HUES6 (cell line): ENCODE measurements around the gene FLNC.

ENCODE experiments used
- H3K27ac ChIP-seq: 2 replicates; pipeline ENCODE4 v1.7.0; 2013; ENCODE audit warnings: low read depth, mild to moderate bottlenecking, low read length, inconsistent platforms
- H3K27me3 ChIP-seq: 2 replicates; pipeline ENCODE4 v1.6.1; 2013; ENCODE audit warnings: low read length; ENCODE audit not compliant: control insufficient read depth, insufficient read depth
- H3K36me3 ChIP-seq: 2 replicates; pipeline ENCODE4 v1.6.1; 2013; ENCODE audit warnings: low read length; ENCODE audit not compliant: control insufficient read depth, insufficient read depth
- H3K4me1 ChIP-seq: 2 replicates; pipeline ENCODE4 v1.6.1; 2013; ENCODE audit warnings: low read length; ENCODE audit not compliant: control insufficient read depth, insufficient read depth
- H3K4me3 ChIP-seq: 2 replicates; pipeline ENCODE4 v1.5.1; 2013; ENCODE audit warnings: low read depth, low read length
- H3K9ac ChIP-seq: one replicate; pipeline ENCODE4 v1.6.1; 2013; ENCODE audit warnings: mild to moderate bottlenecking, low read length
- H3K9me3 ChIP-seq: 2 replicates; pipeline ENCODE4 v1.6.1; 2013; ENCODE audit warnings: low read depth, low read length; ENCODE audit not compliant: control insufficient read depth, insufficient read depth

FLNC gene

DNA sequence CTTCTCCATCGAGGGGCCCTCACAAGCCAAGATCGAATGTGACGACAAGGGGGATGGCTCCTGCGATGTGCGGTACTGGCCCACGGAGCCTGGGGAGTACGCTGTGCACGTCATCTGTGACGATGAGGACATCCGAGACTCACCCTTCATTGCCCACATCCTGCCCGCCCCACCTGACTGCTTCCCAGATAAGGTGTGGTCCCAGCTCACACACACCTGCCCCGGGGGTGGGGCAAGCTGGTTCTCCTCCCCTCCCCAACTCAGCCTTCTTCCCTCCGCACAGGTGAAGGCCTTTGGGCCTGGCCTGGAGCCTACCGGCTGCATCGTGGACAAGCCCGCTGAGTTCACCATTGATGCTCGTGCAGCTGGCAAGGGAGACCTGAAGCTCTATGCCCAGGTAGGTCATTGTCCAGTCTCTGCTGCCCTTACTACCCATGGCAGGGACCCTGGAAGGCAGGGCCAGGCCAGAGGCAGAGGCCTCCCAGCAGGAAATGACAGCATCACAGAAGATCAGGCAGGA lies 11.0 kb downstream of the FLNC start:
- no peak overlapping the region for H3K27ac ChIP-seq
- H3K4me3 ChIP-seq = no peak overlapping the region
- no peak overlapping the region for H3K9ac ChIP-seq
- H3K27me3 ChIP-seq = no peaks in the 10 kb centered on the region
- H3K4me1 ChIP-seq = peaks cover 9% of the 10 kb centered on the region
- no peaks in the 10 kb centered on the region for H3K9me3 ChIP-seq
- peaks cover 90% of the 10 kb centered on the region; the same call in 1 of the 2 replicates for H3K36me3 ChIP-seq

DNA sequence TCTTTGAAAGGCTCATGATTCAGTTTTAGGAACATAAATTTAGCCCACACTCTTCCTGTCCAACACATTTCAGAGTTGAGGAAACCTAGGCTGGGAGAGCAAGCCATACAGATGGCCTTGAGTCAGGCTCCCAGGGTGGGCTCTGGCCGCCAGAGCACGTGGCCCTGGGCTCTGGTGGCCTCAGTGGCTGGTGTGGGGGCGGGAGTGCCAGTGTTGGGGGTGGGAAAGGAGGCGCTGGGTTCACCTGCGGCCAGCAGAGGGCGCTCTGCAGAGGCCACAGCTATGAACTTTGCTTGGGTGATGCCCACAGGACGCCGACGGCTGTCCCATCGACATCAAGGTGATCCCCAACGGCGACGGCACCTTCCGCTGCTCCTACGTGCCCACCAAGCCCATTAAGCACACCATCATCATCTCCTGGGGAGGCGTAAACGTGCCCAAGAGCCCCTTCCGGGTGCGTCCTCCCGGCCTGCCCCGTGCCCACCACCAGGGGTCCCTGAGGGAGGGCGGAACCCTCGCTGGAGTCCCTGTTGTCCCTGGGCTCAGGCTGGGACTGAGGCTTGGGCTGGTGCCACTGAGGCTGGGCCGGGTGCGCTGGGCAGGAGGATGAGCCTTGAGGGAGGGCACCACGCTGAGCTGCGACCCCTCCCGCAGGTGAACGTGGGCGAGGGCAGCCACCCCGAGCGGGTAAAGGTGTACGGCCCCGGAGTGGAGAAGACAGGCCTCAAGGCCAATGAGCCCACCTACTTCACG lies 11.9 kb downstream of the FLNC start:
- peaks cover 91% of the 10 kb centered on the region; the same call in 1 of the 2 replicates for H3K36me3 ChIP-seq
- peaks cover 9% of the 10 kb centered on the region for H3K4me1 ChIP-seq
- no peak overlapping the region for H3K9ac ChIP-seq
- no peak overlapping the region for H3K27ac ChIP-seq
- no peaks in the 10 kb centered on the region for H3K9me3 ChIP-seq
- no peaks in the 10 kb centered on the region for H3K27me3 ChIP-seq
- H3K4me3 ChIP-seq = no peak overlapping the region

DNA sequence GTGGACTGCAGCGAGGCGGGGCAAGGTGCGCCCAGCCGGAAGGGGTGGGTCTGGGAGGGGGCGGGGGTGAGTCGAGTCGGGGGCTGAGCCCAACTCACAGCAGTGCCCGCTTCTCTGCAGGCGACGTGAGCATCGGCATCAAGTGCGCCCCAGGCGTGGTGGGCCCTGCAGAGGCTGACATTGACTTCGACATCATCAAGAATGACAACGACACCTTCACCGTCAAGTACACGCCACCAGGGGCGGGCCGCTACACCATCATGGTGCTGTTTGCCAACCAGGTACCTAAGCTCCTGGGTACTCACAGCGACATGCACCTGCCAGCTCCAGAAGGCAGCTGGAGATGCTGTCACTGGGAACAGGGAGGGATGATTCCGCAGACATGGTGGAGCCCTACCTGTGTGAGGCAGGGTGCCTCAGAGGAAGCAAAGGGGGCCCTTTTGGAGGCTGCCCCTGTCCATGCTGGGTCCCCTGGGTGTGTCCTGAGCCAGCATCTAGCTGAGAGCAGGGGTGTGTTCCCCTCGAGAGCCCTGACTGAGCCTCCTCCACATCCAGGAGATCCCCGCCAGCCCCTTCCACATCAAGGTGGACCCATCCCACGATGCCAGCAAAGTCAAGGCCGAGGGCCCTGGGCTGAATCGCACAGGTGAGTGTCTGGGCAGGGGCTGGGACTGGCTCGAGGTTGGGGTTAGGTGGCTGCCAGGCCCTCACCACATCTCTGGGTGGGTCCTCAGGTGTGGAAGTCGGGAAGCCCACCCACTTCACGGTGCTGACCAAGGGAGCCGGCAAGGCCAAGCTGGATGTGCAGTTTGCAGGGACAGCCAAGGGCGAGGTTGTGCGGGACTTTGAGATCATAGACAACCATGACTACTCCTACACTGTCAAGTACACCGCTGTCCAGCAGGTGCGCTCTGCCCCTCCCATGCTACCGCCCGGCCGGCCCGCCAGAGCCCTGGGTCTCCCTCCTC lies 12.8 kb downstream of the FLNC start:
- Histone ChIP-seq H3K4me1 (peaks cover 9% of the 10 kb centered on the region), H3K9ac (no peak overlapping the region), H3K27ac (no peak overlapping the region), H3K9me3 (no peaks in the 10 kb centered on the region), H3K4me3 (no peak overlapping the region), H3K36me3 (peaks cover 86% of the 10 kb centered on the region; the same call in 1 of the 2 replicates), H3K27me3 (no peaks in the 10 kb centered on the region)

- Histone ChIP-seq H3K27me3 (no peaks in the 10 kb centered on the region), H3K9me3 (no peaks in the 10 kb centered on the region), H3K4me1 (peaks cover 9% of the 10 kb centered on the region), H3K9ac (no peak overlapping the region), H3K4me3 (no peak overlapping the region), H3K36me3 (peaks cover 84% of the 10 kb centered on the region), H3K27ac (no peak overlapping the region)
Observed at GRCh38 chr7:128843938-128844621, 13.9 kb downstream of the FLNC start.

DNA sequence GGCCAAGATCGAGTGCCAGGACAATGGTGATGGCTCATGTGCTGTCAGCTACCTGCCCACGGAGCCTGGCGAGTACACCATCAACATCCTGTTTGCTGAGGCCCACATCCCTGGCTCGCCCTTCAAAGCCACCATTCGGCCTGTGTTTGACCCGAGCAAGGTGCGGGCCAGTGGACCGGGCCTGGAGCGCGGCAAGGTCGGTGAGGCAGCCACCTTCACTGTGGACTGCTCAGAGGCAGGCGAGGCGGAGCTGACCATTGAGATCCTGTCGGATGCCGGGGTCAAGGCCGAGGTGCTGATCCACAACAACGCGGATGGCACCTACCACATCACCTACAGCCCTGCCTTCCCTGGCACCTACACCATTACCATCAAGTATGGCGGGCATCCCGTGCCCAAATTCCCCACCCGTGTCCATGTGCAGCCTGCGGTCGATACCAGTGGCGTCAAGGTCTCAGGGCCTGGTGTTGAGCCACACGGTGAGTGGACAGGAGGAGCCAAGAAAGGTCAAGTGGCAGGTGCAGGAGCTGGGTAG lies 14.6 kb downstream of the FLNC start:
- H3K9ac ChIP-seq = no peak overlapping the region
- H3K9me3 ChIP-seq = no peaks in the 10 kb centered on the region
- H3K4me3 ChIP-seq = no peak overlapping the region
- peaks cover 86% of the 10 kb centered on the region for H3K36me3 ChIP-seq
- H3K27me3 ChIP-seq = no peaks in the 10 kb centered on the region
- peaks cover 9% of the 10 kb centered on the region for H3K4me1 ChIP-seq
- H3K27ac ChIP-seq = no peak overlapping the region

DNA sequence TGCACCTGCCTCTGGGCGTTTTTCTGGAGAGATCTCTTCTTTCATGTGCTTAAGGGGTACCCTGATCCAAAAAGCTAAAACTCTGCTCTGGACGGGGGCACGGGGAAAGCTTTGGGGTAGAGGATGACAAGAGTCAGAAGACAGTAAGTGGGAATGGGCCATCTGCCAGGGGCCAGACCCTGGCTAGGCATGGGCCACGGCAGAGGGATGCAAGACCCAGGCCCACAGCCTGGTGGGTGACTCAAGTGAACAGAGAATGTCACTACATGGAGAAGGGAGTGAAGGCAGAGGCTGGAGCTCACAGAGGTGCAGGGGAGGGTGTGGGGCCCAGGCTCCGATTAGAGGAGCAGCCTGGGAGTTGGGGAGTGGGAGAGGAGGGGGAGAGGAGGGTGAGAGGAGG lies 15.3 kb downstream of the FLNC start:
- Histone ChIP-seq H3K9me3 (no peaks in the 10 kb centered on the region), H3K4me1 (peaks cover 9% of the 10 kb centered on the region), H3K9ac (no peak overlapping the region), H3K36me3 (peaks cover 86% of the 10 kb centered on the region), H3K4me3 (no peak overlapping the region), H3K27me3 (no peaks in the 10 kb centered on the region), H3K27ac (no peak overlapping the region)

DNA sequence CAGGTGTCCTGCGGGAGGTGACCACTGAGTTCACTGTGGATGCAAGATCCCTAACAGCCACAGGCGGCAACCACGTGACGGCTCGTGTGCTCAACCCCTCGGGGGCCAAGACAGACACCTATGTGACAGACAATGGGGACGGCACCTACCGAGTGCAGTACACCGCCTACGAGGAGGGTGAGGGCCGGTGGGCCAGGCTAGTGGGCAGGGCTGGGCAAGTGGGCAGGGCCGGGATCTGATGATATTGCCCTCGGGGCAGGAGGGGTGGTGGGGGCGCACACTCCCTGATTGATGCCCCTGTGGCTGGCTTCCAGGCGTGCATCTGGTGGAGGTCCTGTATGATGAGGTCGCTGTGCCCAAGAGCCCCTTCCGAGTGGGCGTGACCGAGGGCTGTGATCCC lies 15.8 kb downstream of the FLNC start:
- H3K4me3 ChIP-seq = no peak overlapping the region
- H3K27ac ChIP-seq = no peak overlapping the region
- no peak overlapping the region for H3K9ac ChIP-seq
- H3K36me3 ChIP-seq = peaks cover 86% of the 10 kb centered on the region
- H3K4me1 ChIP-seq = peaks cover 8% of the 10 kb centered on the region
- H3K27me3 ChIP-seq = no peaks in the 10 kb centered on the region
- H3K9me3 ChIP-seq = no peaks in the 10 kb centered on the region

- H3K4me1 ChIP-seq = 0 out of 2 replicates have a peak, but pooled peaks cover 2% of the 10 kb centered on the region
- peaks cover 86% of the 10 kb centered on the region for H3K36me3 ChIP-seq
- no peak overlapping the region for H3K9ac ChIP-seq
- H3K9me3 ChIP-seq = no peaks in the 10 kb centered on the region
- no peak overlapping the region for H3K27ac ChIP-seq
- no peak overlapping the region for H3K4me3 ChIP-seq
- no peaks in the 10 kb centered on the region for H3K27me3 ChIP-seq
Observed at GRCh38 chr7:128846781-128847444, 16.7 kb downstream of the FLNC start.

- Histone ChIP-seq H3K4me3 (no peak overlapping the region), H3K4me1 (no peaks in the 10 kb centered on the region), H3K9me3 (no peaks in the 10 kb centered on the region), H3K36me3 (peaks cover 88% of the 10 kb centered on the region), H3K27ac (no peak overlapping the region), H3K27me3 (no peaks in the 10 kb centered on the region), H3K9ac (no peak overlapping the region)
Observed at GRCh38 chr7:128847721-128848211, 17.6 kb downstream of the FLNC start.
